Endothelial cell of umbilical vein (primary cell): ENCODE results near the gene LCN12. TPM values are rescaled to one million over a fixed set of nuclear protein-coding genes. Genes with fewer than 3 reads are reported as not detected.

Experiments
- BruUV-seq: library from RNA; stranded (reverse); fragments of 400-500 nt; replicated peaks from 2 replicates; lab custom pipeline; 2021; lab: Mats Ljungman, UMichigan
- CTCF ChIA-PET: fragments of 300-600, 350-600 bp; sonication (Branson Sonifier 250); formaldehyde crosslinking; loops from one replicate; lab custom pipeline; 2021; ENCODE audit warnings: antibody characterized with exemption, inconsistent platforms; lab: Charles Lee
- POLR2A ChIA-PET: fragments of 300-600, 350-600 bp; sonication (Branson Sonifier 250); formaldehyde crosslinking; loops from one replicate; lab custom pipeline; 2021; ENCODE audit warnings: antibody characterized with exemption, inconsistent platforms; lab: Charles Lee
- DNase-seq: peaks from one replicate; pipeline ENCODE4 v3.0.0-alpha.2; 2011; ENCODE audit warnings: low read depth, low spot score
- FAIRE-seq: peaks from 2 replicates; lab custom pipeline; 2011; peaks lifted over from hg19 to GRCh38; lab: Jason Lieb, UNC
- H2AFZ ChIP-seq: 2 replicates; pipeline ENCODE4 v1.6.0; 2012; ENCODE audit warnings: low read depth, low read length, control low read depth, inconsistent platforms
- H3K27ac ChIP-seq: 2 replicates; pipeline ENCODE4 v1.5.1; 2011; ENCODE audit warnings: low read depth, mild to moderate bottlenecking, control low read depth, low read length, moderate library complexity; ENCODE audit not compliant: insufficient read depth
- H3K27me3 ChIP-seq, 2 experiments: 2 replicates each; pipeline versions ENCODE4 v1.6.0 to v1.6.1; 2011; ENCODE audit warnings: low read length in 2 of 2, mixed read lengths in 1 of 2; ENCODE audit not compliant: control insufficient read depth in 2 of 2, insufficient read depth in 2 of 2
- H3K36me3 ChIP-seq, 2 experiments: 2 replicates in 1 of 2; 3 replicates in 1 of 2; pipeline ENCODE4 v1.5.1; 2011; ENCODE audit warnings: low read length in 2 of 2, mild to moderate bottlenecking in 1 of 2, moderate library complexity in 1 of 2; ENCODE audit not compliant: control insufficient read depth in 2 of 2, insufficient read depth in 2 of 2; ENCODE audit errors: extremely low read depth in 1 of 2
- H3K4me1 ChIP-seq: 3 replicates; pipeline ENCODE4 v1.5.1; 2011; ENCODE audit warnings: mild to moderate bottlenecking, low read length; ENCODE audit not compliant: control insufficient read depth, insufficient read depth; ENCODE audit errors: extremely low read depth
- H3K4me2 ChIP-seq: 2 replicates; pipeline ENCODE4 v1.6.1; 2011; ENCODE audit warnings: low read length, control low read depth, mixed read lengths; ENCODE audit not compliant: insufficient read depth
- H3K4me3 ChIP-seq, 3 experiments: fragments of 200-600 bp in 1 of 3; sonication (generic), shearing (Covaris generic) in 1 of 3; replicated peaks in 1 of 3; 2 replicates each; pipeline ENCODE4 v1.5.1; 2011 to 2016; ENCODE audit warnings: control low read depth in 3 of 3, low read length in 3 of 3, mild to moderate bottlenecking in 2 of 3, inconsistent platforms in 1 of 3, low read depth in 1 of 3, moderate library complexity in 1 of 3; ENCODE audit not compliant: insufficient read depth in 1 of 3
- H3K79me2 ChIP-seq: 2 replicates; pipeline ENCODE4 v1.6.0; 2012; ENCODE audit warnings: low read length, inconsistent platforms; ENCODE audit not compliant: control insufficient read depth, insufficient read depth
- H3K9ac ChIP-seq: replicated peaks from 2 replicates; pipeline ENCODE3; 2011; ENCODE audit warnings: low read length, control low read depth; ENCODE audit not compliant: insufficient read depth; ENCODE audit errors: extremely low read depth
- H3K9me1 ChIP-seq: replicated peaks from 3 replicates; pipeline ENCODE4 v1.6.0; 2011; ENCODE audit warnings: mild to moderate bottlenecking, low read length; ENCODE audit not compliant: control insufficient read depth, insufficient read depth; ENCODE audit errors: extremely low read depth
- H3K9me3 ChIP-seq: replicated peaks from 2 replicates; pipeline ENCODE4 v1.5.1; 2012; ENCODE audit warnings: low read length, inconsistent platforms; ENCODE audit not compliant: control insufficient read depth, insufficient read depth
- H4K20me1 ChIP-seq: replicated peaks from 2 replicates; pipeline ENCODE3; 2011; ENCODE audit warnings: mild to moderate bottlenecking, low read length; ENCODE audit not compliant: control insufficient read depth, insufficient read depth; ENCODE audit errors: extremely low read depth
- EZH2 ChIP-seq: IDR thresholded peaks from 2 replicates; pipeline ENCODE4 v1.6.1; 2012; ENCODE audit warnings: borderline replicate concordance, low read depth, mild to moderate bottlenecking, moderate library complexity, low read length, inconsistent platforms; ENCODE audit not compliant: severe bottlenecking
- FOS ChIP-seq: IDR thresholded peaks from 2 replicates; pipeline ENCODE4 v1.6.1; 2011; ENCODE audit warnings: mild to moderate bottlenecking, low read length, moderate library complexity, borderline replicate concordance; ENCODE audit not compliant: insufficient read depth
- GATA2 ChIP-seq: IDR thresholded peaks from 2 replicates; pipeline ENCODE4 v1.7.0; 2011; ENCODE audit warnings: low read depth, mild to moderate bottlenecking, moderate library complexity, mixed read lengths, low read length; ENCODE audit not compliant: insufficient read length, insufficient read depth
- JUN ChIP-seq: IDR thresholded peaks from 2 replicates; pipeline ENCODE4 v1.6.1; 2011; ENCODE audit warnings: borderline replicate concordance, low read depth; ENCODE audit not compliant: insufficient read length, insufficient read depth
- MYC ChIP-seq: IDR thresholded peaks from one replicate; pipeline ENCODE4 v1.6.1; 2011; ENCODE audit warnings: mild to moderate bottlenecking, low read depth, low read length
- POLR2A ChIP-seq: IDR thresholded peaks from 2 replicates; pipeline ENCODE4 v1.6.1; 2012; ENCODE audit warnings: low read depth, mild to moderate bottlenecking, control low read depth, low read length
- POLR2AphosphoS5 ChIP-seq: IDR thresholded peaks from 2 replicates; pipeline ENCODE4 v1.6.1; 2012; ENCODE audit warnings: low read depth, mild to moderate bottlenecking, control low read depth, low read length, moderate library complexity; ENCODE audit not compliant: insufficient read depth
- dilution Hi-C: fragments of 300-500 bp; cut with MboI; formaldehyde crosslinking; loops from one replicate; pipeline ENCODE4 v1.15.0; 2019; ENCODE audit warnings: low sequenced_read_pairs; ENCODE audit not compliant: extremely low pct_ligation_motif_present
- intact Hi-C: fragments of 100-400 bp; cut with micrococcal nuclease; formaldehyde crosslinking; loops from one replicate; pipeline ENCODE4 v1.10.0; 2022
- polyA plus RNA-seq, 4 experiments: library from polyadenylated mRNA; depleted of rRNA in 3 of 4; stranded (reverse) in 3 of 4; unstranded in 1 of 4; fragments of >200 nt; gene quantifications; 2 replicates each; pipeline versions ENCODE4 v1.2.1 to v1.2.3, GENCODE V29; 2011 to 2012; ENCODE audit warnings: missing spikeins in 1 of 4
- total RNA-seq: library from RNA; stranded (reverse); gene quantifications from 2 replicates; pipeline ENCODE4 v1.2.3, GENCODE V29; 2021
- TF ChIP-seq, protein P1 (sequence below), 2 donors: IDR thresholded peaks; 1 replicate in 1 of 2; 2 replicates in 1 of 2; pipeline ENCODE4 v1.5.1; 2011; ENCODE audit warnings: low read length in 2 of 2, mild to moderate bottlenecking in 2 of 2, moderate library complexity in 2 of 2, control low read depth in 1 of 2, inconsistent platforms in 1 of 2, low read depth in 1 of 2; ENCODE audit not compliant: insufficient read depth in 1 of 2; ENCODE audit errors: extremely low read depth in 1 of 2
- TF ChIP-seq, protein P2 (sequence below): IDR thresholded peaks from 2 replicates; pipeline ENCODE4 v1.6.1; 2011; ENCODE audit not compliant: insufficient read depth, insufficient read length

LCN12 gene
- total and polyA plus RNA-seq, 2 donors (not counting 3 experiments of a cell fraction or from before 2014, with no cell fraction given) = 0.35 to 0.52 TPM

DNA sequence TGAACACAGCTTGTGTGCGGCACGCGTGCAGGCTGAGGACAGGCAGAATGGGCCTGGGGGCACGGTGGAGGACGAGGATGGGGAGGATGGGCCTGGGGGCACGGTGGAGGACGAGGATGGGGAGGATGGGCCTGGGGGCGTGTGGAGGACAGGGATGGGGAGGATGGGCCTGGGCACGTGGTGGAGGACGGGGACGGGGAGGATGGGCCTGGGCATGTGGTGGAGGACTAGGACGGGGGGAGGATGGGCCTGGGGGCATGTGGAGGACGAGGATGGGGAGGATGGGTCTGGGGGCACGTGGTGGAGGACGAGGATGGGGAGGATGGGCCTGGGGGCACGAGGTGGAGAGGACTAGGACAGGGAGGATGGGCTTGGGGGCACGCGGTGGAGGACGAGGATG lies 29.5 kb upstream of the LCN12 start:
- no peaks in the 10 kb centered on the region for H3K9me3 ChIP-seq
- H3K4me3 ChIP-seq = no peak overlapping the region
- DNase-seq = no peak
- no peak overlapping the region for H3K27ac ChIP-seq
- H3K27me3 ChIP-seq = no peaks in the 10 kb centered on the region
- H4K20me1 ChIP-seq = no peaks in the 10 kb centered on the region
- H3K4me2 ChIP-seq = no peak overlapping the region
- ChIA-PET POLR2A (no interaction called here), CTCF (no interaction called here)
- no peaks in the 10 kb centered on the region for H3K79me2 ChIP-seq
- peaks cover under 1% of the 10 kb centered on the region for H3K4me1 ChIP-seq
- intact Hi-C loops = no loop called here
- no peak for FAIRE-seq
- peaks cover 0 to 29% of the 10 kb centered on the region in 2 experiments for H3K36me3 ChIP-seq
- H3K9me1 ChIP-seq = no peaks in the 10 kb centered on the region
- dilution Hi-C loops = no loop called here
- no peak overlapping the region for H3K9ac ChIP-seq
- H2AFZ ChIP-seq = no peak overlapping the region
- TF ChIP-seq POLR2AphosphoS5 = no peak
- TF ChIP-seq EZH2 = no peak
- TF ChIP-seq FOS = no peak
- TF ChIP-seq, protein P1, sequence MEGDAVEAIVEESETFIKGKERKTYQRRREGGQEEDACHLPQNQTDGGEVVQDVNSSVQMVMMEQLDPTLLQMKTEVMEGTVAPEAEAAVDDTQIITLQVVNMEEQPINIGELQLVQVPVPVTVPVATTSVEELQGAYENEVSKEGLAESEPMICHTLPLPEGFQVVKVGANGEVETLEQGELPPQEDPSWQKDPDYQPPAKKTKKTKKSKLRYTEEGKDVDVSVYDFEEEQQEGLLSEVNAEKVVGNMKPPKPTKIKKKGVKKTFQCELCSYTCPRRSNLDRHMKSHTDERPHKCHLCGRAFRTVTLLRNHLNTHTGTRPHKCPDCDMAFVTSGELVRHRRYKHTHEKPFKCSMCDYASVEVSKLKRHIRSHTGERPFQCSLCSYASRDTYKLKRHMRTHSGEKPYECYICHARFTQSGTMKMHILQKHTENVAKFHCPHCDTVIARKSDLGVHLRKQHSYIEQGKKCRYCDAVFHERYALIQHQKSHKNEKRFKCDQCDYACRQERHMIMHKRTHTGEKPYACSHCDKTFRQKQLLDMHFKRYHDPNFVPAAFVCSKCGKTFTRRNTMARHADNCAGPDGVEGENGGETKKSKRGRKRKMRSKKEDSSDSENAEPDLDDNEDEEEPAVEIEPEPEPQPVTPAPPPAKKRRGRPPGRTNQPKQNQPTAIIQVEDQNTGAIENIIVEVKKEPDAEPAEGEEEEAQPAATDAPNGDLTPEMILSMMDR (IDR thresholded peaks at IDR 0.05; ENCODE audit: extremely low read depth in 1 of 2, insufficient read depth in 1 of 2, low read depth in 1 of 2, low read length in 2 of 2) = no peak
- TF ChIP-seq JUN = no peak
- TF ChIP-seq GATA2 = no peak
- no peak for TF ChIP-seq POLR2A
- no peak for TF ChIP-seq MYC
- TF ChIP-seq, protein P2, sequence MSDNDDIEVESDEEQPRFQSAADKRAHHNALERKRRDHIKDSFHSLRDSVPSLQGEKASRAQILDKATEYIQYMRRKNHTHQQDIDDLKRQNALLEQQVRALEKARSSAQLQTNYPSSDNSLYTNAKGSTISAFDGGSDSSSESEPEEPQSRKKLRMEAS = no peak
- no TSS peak for BruUV-seq
